A673 (cell line): ENCODE results near the gene ATP2A2.

Experiments
- CTCF ChIP-seq: fragments of 300-800, 200-600 bp; sonication (generic); conservative IDR thresholded peaks from 2 replicates; pipeline ENCODE4 v1.5.1; 2017; ENCODE audit warnings: low read depth, mild to moderate bottlenecking, antibody characterized with exemption, low read length, moderate library complexity, mixed read lengths
- EZH2 ChIP-seq: fragments of 200-600 bp; sonication (generic); IDR thresholded peaks from 2 replicates; pipeline ENCODE4 v1.6.1; 2017; ENCODE audit warnings: borderline replicate concordance, low read depth, mild to moderate bottlenecking, mixed read lengths, antibody characterized with exemption, low read length; ENCODE audit not compliant: poor library complexity, severe bottlenecking

- no peak for TF ChIP-seq EZH2
- no peak for TF ChIP-seq CTCF
These were observed 46.7 kb upstream of the ATP2A2 start for GRCh38 chr12:110234331-110234751.
